ENCODE measurements around the gene WDR38.

GRCh38 chr9:124863371-124863871 lies 10.2 kb downstream of the WDR38 start:
- TF ChIP-seq CTCF (IDR thresholded peaks at IDR 0.05; ENCODE audit: insufficient read depth, low read depth, low read length) (no peak), EZH2 (IDR thresholded peaks at IDR 0.05; ENCODE audit: insufficient read depth, low read length) (no peak)
